CD4-positive, alpha-beta T cell treated with Interleukin-1 beta for 1 hour (primary cell): ENCODE data around the gene PER2.

Experiments
- DNase-seq, 2 donors: peaks; one replicate each; pipeline ENCODE4 v3.0.0-alpha.2; 2020 to 2022

Gene PER2

GRCh38 chr2:238306672-238306998 lies 18.2 kb upstream of the PER2 start:
- no peak for DNase-seq

- DNase-seq = no peak
Measured at GRCh38 chr2:238305965-238306671, 17.7 kb upstream of the PER2 start.

- no peak for DNase-seq
Measured at GRCh38 chr2:238305092-238305862, 16.9 kb upstream of the PER2 start.

- DNase-seq = no peak
Measured at GRCh38 chr2:238304116-238304515, 15.7 kb upstream of the PER2 start.

GRCh38 chr2:238302751-238303150 lies 14.3 kb upstream of the PER2 start:
- no peak for DNase-seq

GRCh38 chr2:238302087-238302486 lies 13.7 kb upstream of the PER2 start:
- no peak for DNase-seq

- no peak for DNase-seq
Measured at GRCh38 chr2:238299803-238300202, 11.4 kb upstream of the PER2 start.

- no peak for DNase-seq
Measured at GRCh38 chr2:238296638-238297457, 8.4 kb upstream of the PER2 start.

GRCh38 chr2:238295144-238296112 lies 7.0 kb upstream of the PER2 start:
- no peak for DNase-seq

GRCh38 chr2:238294393-238295143 lies 6.2 kb upstream of the PER2 start:
- DNase-seq = no peak

- DNase-seq = no peak
Measured at GRCh38 chr2:238294046-238294392, 5.6 kb upstream of the PER2 start.

- DNase-seq = no peak
Measured at GRCh38 chr2:238291550-238292281, 3.3 kb upstream of the PER2 start.

- no peak for DNase-seq
Measured at GRCh38 chr2:238290715-238291549, 2.5 kb upstream of the PER2 start.

GRCh38 chr2:238290091-238290509 lies 1.7 kb upstream of the PER2 start:
- peak; percentile 57 to 60 for DNase-seq

GRCh38 chr2:238289574-238289973 lies 1.2 kb upstream of the PER2 start:
- no peak for DNase-seq

- peak; percentile 98 to 99 for DNase-seq
Measured at GRCh38 chr2:238288650-238289573, 502 bp upstream of the PER2 start.

- no peak for DNase-seq
Measured at GRCh38 chr2:238286987-238287736, 1.2 kb downstream of the PER2 start.

- DNase-seq = no peak
Measured at GRCh38 chr2:238286551-238286950, 1.9 kb downstream of the PER2 start.
